H1 (cell line): ENCODE measurements around the gene SNRPD3. TPM values are rescaled to one million over a fixed set of nuclear protein-coding genes. Genes with fewer than 3 reads are reported as not detected.

Experiments used
- CTCF ChIA-PET: fragments of 300-600 bp; sonication (Branson Sonifier 250); formaldehyde crosslinking; loops from one replicate; lab custom pipeline; 2021; ENCODE audit not compliant: partially characterized antibody; lab: Charles Lee
- POLR2A ChIA-PET: fragments of 300-600 bp; sonication (Branson Sonifier 250); formaldehyde crosslinking; loops from one replicate; lab custom pipeline; 2021; ENCODE audit warnings: inconsistent platforms; ENCODE audit not compliant: partially characterized antibody; lab: Charles Lee
- DNase-seq, 2 experiments: peaks; one replicate each; pipeline versions ENCODE4 v3.0.0 to v3.0.0-alpha.2; 2010 to 2022; ENCODE audit warnings: low spot score in 2 of 2, low read depth in 1 of 2, mixed read lengths in 1 of 2
- FAIRE-seq: peaks from 2 replicates; lab custom pipeline; 2011; peaks lifted over from hg19 to GRCh38; lab: Jason Lieb, UNC
- H2AFZ ChIP-seq: 2 replicates; pipeline ENCODE4 v1.8.1; 2012; ENCODE audit warnings: low read length, inconsistent platforms
- H2AK5ac ChIP-seq: 2 replicates; pipeline ENCODE4 v1.6.1; 2013; ENCODE audit warnings: low read depth, low read length
- H2BK120ac ChIP-seq: replicated peaks from 2 replicates; pipeline ENCODE3; 2013; ENCODE audit warnings: low read depth, low read length, inconsistent platforms
- H2BK12ac ChIP-seq: 2 replicates; pipeline ENCODE4 v1.6.1; 2013; ENCODE audit warnings: low read depth, low read length
- H2BK15ac ChIP-seq: 2 replicates; pipeline ENCODE4 v1.6.1; 2013; ENCODE audit warnings: low read length
- H2BK20ac ChIP-seq: 2 replicates; pipeline ENCODE4 v1.6.1; 2013; ENCODE audit warnings: low read length
- H2BK5ac ChIP-seq: 2 replicates; pipeline ENCODE4 v1.6.1; 2013; ENCODE audit warnings: low read depth, low read length
- H3K14ac ChIP-seq: 2 replicates; pipeline ENCODE4 v1.6.1; 2013; ENCODE audit warnings: inconsistent platforms; ENCODE audit not compliant: insufficient read length
- H3K18ac ChIP-seq: 2 replicates; pipeline ENCODE4 v1.6.1; 2013; ENCODE audit warnings: low read length; ENCODE audit errors: extremely low read depth
- H3K23ac ChIP-seq: 2 replicates; pipeline ENCODE4 v1.6.1; 2013; ENCODE audit warnings: inconsistent platforms; ENCODE audit not compliant: insufficient read length
- H3K23me2 ChIP-seq: 2 replicates; pipeline ENCODE4 v1.6.1; 2013; ENCODE audit warnings: low read depth, low read length
- H3K27ac ChIP-seq: 2 replicates; pipeline ENCODE4 v1.6.1; 2011; ENCODE audit warnings: low read depth, low read length, inconsistent platforms
- H3K27me3 ChIP-seq, 4 experiments: replicated peaks in 1 of 4; 1 replicate in 1 of 4; 2 replicates in 3 of 4; pipeline versions ENCODE4 v1.6.1 to v1.8.1; 2011 to 2013; ENCODE audit warnings: low read length in 3 of 4, mild to moderate bottlenecking in 3 of 4, inconsistent platforms in 2 of 4, mixed read lengths in 2 of 4, moderate library complexity in 1 of 4; ENCODE audit not compliant: control insufficient read depth in 3 of 4, insufficient read depth in 3 of 4; ENCODE audit errors: extremely low read depth in 1 of 4
- H3K36me3 ChIP-seq, 4 experiments: 2 replicates each; pipeline versions ENCODE4 v1.6.1 to v1.8.1; 2011 to 2013; ENCODE audit warnings: mild to moderate bottlenecking in 4 of 4, low read length in 3 of 4, moderate library complexity in 2 of 4, control low read depth in 1 of 4, inconsistent platforms in 1 of 4; ENCODE audit not compliant: insufficient read depth in 4 of 4, control insufficient read depth in 2 of 4
- H3K4ac ChIP-seq: replicated peaks from 2 replicates; pipeline ENCODE3; 2013; ENCODE audit warnings: low read length, low read depth, mixed read lengths, inconsistent platforms; ENCODE audit not compliant: insufficient read length
- H3K4me1 ChIP-seq, 4 experiments: replicated peaks in 1 of 4; 1 replicate in 1 of 4; 2 replicates in 3 of 4; pipeline versions ENCODE4 v1.6.1 to v1.8.1; 2011 to 2013; ENCODE audit warnings: low read length in 3 of 4, inconsistent platforms in 2 of 4, mixed read lengths in 1 of 4; ENCODE audit not compliant: insufficient read depth in 4 of 4, control insufficient read depth in 3 of 4
- H3K4me2 ChIP-seq, 2 experiments: 2 replicates each; pipeline versions ENCODE4 v1.6.1 to v1.8.1; 2011 to 2013; ENCODE audit warnings: low read depth in 2 of 2, low read length in 2 of 2, control low read depth in 1 of 2, inconsistent platforms in 1 of 2, mild to moderate bottlenecking in 1 of 2; ENCODE audit not compliant: insufficient read depth in 1 of 2
- H3K4me3 ChIP-seq, 4 experiments: fragments of 200-600, 300-600 bp in 1 of 4; sonication (generic), shearing (Covaris generic), sonication (Bioruptor Twin) in 1 of 4; 2 replicates each; pipeline versions ENCODE4 v1.5.1 to v1.8.1; 2011 to 2016; ENCODE audit warnings: low read length in 4 of 4, low read depth in 3 of 4, control low read depth in 2 of 4, inconsistent platforms in 2 of 4, mild to moderate bottlenecking in 2 of 4, mixed read lengths in 1 of 4, moderate library complexity in 1 of 4; ENCODE audit not compliant: insufficient read depth in 2 of 4; ENCODE audit errors: extremely low read depth in 1 of 4
- H3K56ac ChIP-seq: replicated peaks from 2 replicates; pipeline ENCODE3; 2013; ENCODE audit warnings: low read depth, mild to moderate bottlenecking, mixed read lengths, low read length, inconsistent platforms; ENCODE audit not compliant: insufficient read length
- H3K79me1 ChIP-seq: 2 replicates; pipeline ENCODE4 v1.6.1; 2013; ENCODE audit warnings: low read depth, low read length, control low read depth
- H3K79me2 ChIP-seq, 2 experiments: 2 replicates each; pipeline versions ENCODE4 v1.6.1 to v1.8.1; 2012 to 2013; ENCODE audit warnings: low read length in 2 of 2, mild to moderate bottlenecking in 2 of 2, inconsistent platforms in 1 of 2; ENCODE audit not compliant: insufficient read depth in 2 of 2, control insufficient read depth in 1 of 2
- H3K9ac ChIP-seq, 4 experiments: replicated peaks in 1 of 4; 1 replicate in 1 of 4; 2 replicates in 3 of 4; pipeline versions ENCODE4 v1.6.1 to v1.8.1; 2011 to 2013; ENCODE audit warnings: low read depth in 3 of 4, low read length in 3 of 4, control low read depth in 2 of 4, mild to moderate bottlenecking in 2 of 4, moderate library complexity in 2 of 4, inconsistent platforms in 1 of 4; ENCODE audit errors: extremely low read depth in 1 of 4
- H3K9me3 ChIP-seq, 2 experiments: 2 replicates each; pipeline versions ENCODE4 v1.6.1 to v1.8.1; 2012 to 2013; ENCODE audit warnings: mild to moderate bottlenecking in 2 of 2, moderate library complexity in 2 of 2, control low read depth in 1 of 2, inconsistent platforms in 1 of 2, low read depth in 1 of 2, low read length in 1 of 2, mixed read lengths in 1 of 2; ENCODE audit not compliant: insufficient read depth in 2 of 2
- H4K20me1 ChIP-seq, 2 experiments: replicated peaks in 1 of 2; 2 replicates each; pipeline versions ENCODE3 to v1.8.1; 2011 to 2013; ENCODE audit warnings: inconsistent platforms in 2 of 2, low read length in 2 of 2, mild to moderate bottlenecking in 1 of 2; ENCODE audit not compliant: insufficient read depth in 2 of 2, control insufficient read depth in 1 of 2
- H4K5ac ChIP-seq: 2 replicates; pipeline ENCODE4 v1.6.1; 2013; ENCODE audit warnings: low read length, low read depth, mixed read lengths, inconsistent platforms; ENCODE audit not compliant: insufficient read length
- H4K8ac ChIP-seq: 2 replicates; pipeline ENCODE4 v1.8.0; 2013; ENCODE audit warnings: mild to moderate bottlenecking, moderate library complexity, low read length, inconsistent platforms; ENCODE audit not compliant: insufficient read depth; ENCODE audit errors: extremely low read depth
- H4K91ac ChIP-seq: replicated peaks from 2 replicates; pipeline ENCODE3; 2013; ENCODE audit warnings: low read length, mixed read lengths, inconsistent platforms; ENCODE audit not compliant: insufficient read length
- TEAD4 ChIP-seq: IDR thresholded peaks from 2 replicates; pipeline ENCODE4 v1.6.1; 2012; ENCODE audit warnings: low read depth, low read length, inconsistent platforms, mixed read lengths
- WGBS, 2 experiments: shearing (Covaris generic) in 1 of 2; methylation state at CpG; one replicate each; pipeline versions ENCODE4 v1.1.6 to v1.1.7; 2013 to 2015; ENCODE audit warnings: low lambda C conversion rate in 2 of 2, mixed read lengths in 2 of 2, inconsistent platforms in 1 of 2, low coverage in 1 of 2, missing lambda C conversion rate in 1 of 2; ENCODE audit not compliant: insufficient replicate concordance in 2 of 2, insufficient coverage in 1 of 2, insufficient read length in 1 of 2; ENCODE audit errors: extremely low coverage in 1 of 2, missing lambda C conversion rate in 1 of 2; 5-methylcytosine and 5-hydroxymethylcytosine counted together
- polyA plus RNA-seq, 7 experiments: library from polyadenylated mRNA; depleted of rRNA in 3 of 7; stranded (reverse) in 5 of 7; unstranded in 2 of 7; fragments of >200 nt in 5 of 7; fragments of 200-250 nt in 2 of 7; gene quantifications; 1 replicate in 5 of 7; 2 replicates in 1 of 7; 4 replicates in 1 of 7; pipeline versions ENCODE4 v1.2.1 to v1.2.3, GENCODE V29; 2011 to 2013; ENCODE audit warnings: missing spikeins in 2 of 7, mixed read lengths in 2 of 7
- total RNA-seq: library from RNA; stranded (reverse); fragmentation: NEBNext Ultra II Directional; extraction: Animal tissue kit (Norgen Biotek cat#: 25700); gene quantifications from 2 replicates; pipeline ENCODE4 v1.2.1, GENCODE V29; 2021

The SNRPD3 gene
- total and polyA plus RNA-seq, 2 of the 8 experiments (the other 6 are each of a cell fraction or from before 2014, with no cell fraction given) = 200 to 455 TPM

DNA sequence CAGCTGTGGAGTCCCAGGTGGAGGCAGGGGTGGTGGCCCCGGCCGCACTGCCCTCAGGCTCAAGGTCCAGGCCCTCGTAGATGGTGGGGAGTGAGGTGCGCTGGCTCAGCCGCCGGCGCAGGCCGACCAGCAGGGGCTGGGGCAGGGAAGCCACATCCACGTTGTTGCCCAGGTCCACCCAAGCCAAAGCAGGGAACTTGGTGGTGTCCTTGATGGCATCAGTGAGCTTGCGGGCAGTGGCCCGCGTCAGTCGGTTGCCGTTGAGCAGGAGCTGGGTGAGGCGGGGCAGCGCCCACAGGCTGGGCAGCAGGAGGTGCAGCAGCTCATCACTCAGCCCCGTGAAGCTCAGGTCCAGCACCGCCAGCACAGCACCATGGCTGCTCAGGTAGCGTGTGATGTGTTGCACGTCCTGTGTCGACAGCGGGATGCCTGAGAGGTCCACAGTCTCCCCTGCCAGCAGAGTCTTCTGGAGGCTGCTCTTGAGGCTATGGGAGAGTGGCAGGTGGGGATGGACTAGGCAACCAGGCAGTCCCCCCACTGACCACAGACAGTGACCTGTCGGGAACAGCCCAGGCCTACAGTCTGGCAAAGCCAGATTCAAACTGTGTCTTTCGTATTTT is 30.2 kb downstream of the SNRPD3 start:
- DNase-seq = no peak
- WGBS, 2 experiments = 93% methylated on average over 24 of the region's 24 CpGs; no CpG with 5 or more reads in 1 of the 2 experiments
- POLR2A ChIA-PET = interaction anchor here (1.9 to 3.3 kb wide), 3 partner anchors 14 to 30 kb away, joined by 5 to 23 read pairs (median 18); partner anchors contain the start of genes GUCD1 and SNRPD3
- TF ChIP-seq TEAD4 = no peak
- Histone ChIP-seq H4K91ac (no peak overlapping the region), H2BK20ac (no peak overlapping the region), H2BK120ac (no peak overlapping the region), H2BK5ac (no peak overlapping the region), H2AFZ (no peak overlapping the region), H3K23ac (no peak overlapping the region), H3K9ac (no peak overlapping the region), H4K20me1 (peaks cover 0 to 2% of the 10 kb centered on the region in 2 experiments), H3K23me2 (no peaks in the 10 kb centered on the region), H3K79me1 (no peaks in the 10 kb centered on the region; the same call in 1 of the 2 replicates), H3K27me3 (no peaks in the 10 kb centered on the region), H3K27ac (no peak overlapping the region), H2BK15ac (no peak overlapping the region), H3K4me1 (no peaks in the 10 kb centered on the region), H2AK5ac (no peak overlapping the region), H3K4me3 (no peak overlapping the region), H3K79me2 (no peaks in the 10 kb centered on the region), H4K5ac (no peak overlapping the region), H3K4me2 (no peak overlapping the region), H3K14ac (no peak overlapping the region), H4K8ac (no peak overlapping the region), H3K56ac (no peak overlapping the region), H3K36me3 (peaks cover 0 to 5% (median under 1%) of the 10 kb centered on the region in 4 experiments; a peak in 3 of 8 replicates), H3K18ac (no peak overlapping the region), H2BK12ac (no peak overlapping the region), H3K9me3 (no peaks in the 10 kb centered on the region), H3K4ac (no peak overlapping the region)
- CTCF ChIA-PET = interaction anchor here (1.1 kb wide), 1 partner anchor 12 kb away, joined by 3 read pairs; no protein-coding TSS in a partner anchor
- FAIRE-seq = no peak
